ENCODE data around the gene UBL3. TPM values are rescaled to one million over a fixed set of nuclear protein-coding genes. Genes with fewer than 3 reads are reported as not detected.

UBL3 gene, protein sequence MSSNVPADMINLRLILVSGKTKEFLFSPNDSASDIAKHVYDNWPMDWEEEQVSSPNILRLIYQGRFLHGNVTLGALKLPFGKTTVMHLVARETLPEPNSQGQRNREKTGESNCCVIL
- 10 to 100 TPM; 40.4 to 58.1 (median 43.6) TPM for total RNA-seq
- long read RNA-seq, donor 1, full-length matches to known transcripts = 108 of 115 reads
- long read RNA-seq, donor 1, partial matches to known transcripts = 6 of 115 reads
- long read RNA-seq, donor 1, other reads (novel, unspliced or antisense) = 1 of 115 reads
- long read RNA-seq, donor 2, full-length matches to known transcripts = 32 of 34 reads
- long read RNA-seq, donor 2, partial matches to known transcripts = 2 of 34 reads
- long read RNA-seq, donor 2, other reads (novel, unspliced or antisense) = 0 of 34 reads

DNA sequence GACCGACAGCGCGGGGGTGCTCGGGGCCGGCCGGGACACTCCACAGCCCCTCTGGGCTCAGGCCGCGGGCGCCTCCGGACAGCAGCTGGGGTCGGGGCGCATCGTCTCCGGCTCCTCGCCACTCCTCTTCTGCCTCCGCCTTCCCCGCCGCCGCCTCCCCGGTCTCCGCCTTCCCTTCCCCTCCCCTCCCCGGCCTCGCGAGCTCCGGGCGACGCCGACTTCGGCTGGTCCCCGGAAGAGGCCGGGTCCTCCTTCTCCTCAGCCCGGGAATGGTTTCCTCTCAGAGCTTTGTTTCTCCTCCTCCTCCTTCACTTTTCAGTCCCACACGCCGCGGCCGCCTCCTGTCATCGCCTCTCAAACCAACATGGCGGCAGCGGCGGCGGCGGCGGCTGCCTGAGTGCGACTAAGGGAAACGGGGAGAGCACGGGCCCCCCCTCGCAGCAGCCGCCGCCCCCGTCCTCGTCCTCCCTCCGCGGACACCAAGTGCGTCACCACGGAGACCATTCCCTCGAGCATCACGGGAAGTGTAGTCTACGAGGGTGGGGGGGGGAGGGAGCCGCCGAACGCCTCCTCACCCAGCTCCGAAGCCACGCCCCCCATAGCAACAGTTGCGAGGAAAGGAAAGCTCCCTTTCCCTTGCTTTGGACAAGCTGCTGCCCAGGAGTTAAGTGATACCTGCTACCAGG, at the start of gene UBL3:
UBL3 (minus strand) TSS at position 405 of the 686 bp plus-strand sequence. CDS start 1,079 bp downstream, outside the sequence.
- Histone ChIP-seq H3K4me3 (peak within 1 kb of the TSS; percentile 90), H3K4me1 (ENCODE audit: low read depth) (peaks cover 16% of the 10 kb centered on the region), H3K9me3 (no peaks in the 10 kb centered on the region), H3K36me3 (ENCODE audit: low read depth) (no peaks in the 10 kb centered on the region)
- ATAC-seq = peak; percentile 95
- intact Hi-C loops (cut with DNase I, micrococcal nuclease) = no loop called here
- TF ChIP-seq, protein P1, sequence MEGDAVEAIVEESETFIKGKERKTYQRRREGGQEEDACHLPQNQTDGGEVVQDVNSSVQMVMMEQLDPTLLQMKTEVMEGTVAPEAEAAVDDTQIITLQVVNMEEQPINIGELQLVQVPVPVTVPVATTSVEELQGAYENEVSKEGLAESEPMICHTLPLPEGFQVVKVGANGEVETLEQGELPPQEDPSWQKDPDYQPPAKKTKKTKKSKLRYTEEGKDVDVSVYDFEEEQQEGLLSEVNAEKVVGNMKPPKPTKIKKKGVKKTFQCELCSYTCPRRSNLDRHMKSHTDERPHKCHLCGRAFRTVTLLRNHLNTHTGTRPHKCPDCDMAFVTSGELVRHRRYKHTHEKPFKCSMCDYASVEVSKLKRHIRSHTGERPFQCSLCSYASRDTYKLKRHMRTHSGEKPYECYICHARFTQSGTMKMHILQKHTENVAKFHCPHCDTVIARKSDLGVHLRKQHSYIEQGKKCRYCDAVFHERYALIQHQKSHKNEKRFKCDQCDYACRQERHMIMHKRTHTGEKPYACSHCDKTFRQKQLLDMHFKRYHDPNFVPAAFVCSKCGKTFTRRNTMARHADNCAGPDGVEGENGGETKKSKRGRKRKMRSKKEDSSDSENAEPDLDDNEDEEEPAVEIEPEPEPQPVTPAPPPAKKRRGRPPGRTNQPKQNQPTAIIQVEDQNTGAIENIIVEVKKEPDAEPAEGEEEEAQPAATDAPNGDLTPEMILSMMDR (IDR thresholded peaks at IDR 0.05) = no peak
- peak; percentile 96 to 99 (median 98) for DNase-seq

DNA sequence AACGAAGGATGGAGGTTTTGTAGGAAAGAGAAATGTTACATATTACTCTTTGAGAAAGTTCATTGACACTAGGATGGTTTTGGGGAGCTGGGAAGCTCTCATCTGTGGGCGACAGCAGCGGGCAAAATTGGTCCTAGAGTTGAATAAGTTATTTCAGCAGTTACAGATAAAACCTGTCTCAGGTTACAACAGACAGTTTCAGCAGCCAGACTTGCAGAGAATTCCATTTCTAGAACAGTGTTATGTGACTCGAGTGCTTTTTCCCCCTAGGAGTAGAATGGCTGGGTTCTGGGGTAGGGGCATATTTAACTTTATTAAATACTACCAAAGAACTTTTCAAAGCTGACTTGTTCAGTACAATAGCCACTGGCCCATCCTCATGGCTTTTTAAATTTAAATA, 46.7 kb upstream of the UBL3 start:
- intact Hi-C loops (cut with DNase I, micrococcal nuclease) = no loop called here
- no peaks in the 10 kb centered on the region for H3K36me3 ChIP-seq (ENCODE audit: low read depth)
- TF ChIP-seq, protein P1 (IDR thresholded peaks at IDR 0.05) = no peak
- no peaks in the 10 kb centered on the region for H3K9me3 ChIP-seq
- ATAC-seq = no peak
- DNase-seq = no peak
- H3K4me3 ChIP-seq = no peak overlapping the region
- peaks cover 8% of the 10 kb centered on the region for H3K4me1 ChIP-seq (ENCODE audit: low read depth)

DNA sequence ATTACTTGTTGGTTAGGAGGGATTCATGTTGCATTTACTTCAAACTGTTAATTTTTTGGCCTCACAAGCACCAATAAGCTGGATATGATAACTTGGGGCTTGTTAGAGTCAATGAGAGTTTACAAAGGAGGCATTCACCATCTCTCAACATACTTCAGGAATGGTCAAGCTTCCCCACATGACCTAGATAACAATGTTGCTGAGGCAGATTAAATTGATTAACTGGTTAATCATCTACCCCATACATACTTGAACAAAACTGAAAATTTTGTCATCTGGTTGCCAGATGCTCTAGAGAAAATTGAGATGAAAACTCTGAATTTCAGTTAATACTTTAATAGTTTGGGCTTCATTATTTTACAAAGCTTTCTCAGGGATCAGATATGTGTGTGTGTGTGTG, 43.0 kb upstream of the UBL3 start:
- no peaks in the 10 kb centered on the region for H3K4me1 ChIP-seq (ENCODE audit: low read depth)
- intact Hi-C loops (cut with DNase I, micrococcal nuclease) = no loop called here
- H3K36me3 ChIP-seq (ENCODE audit: low read depth) = no peaks in the 10 kb centered on the region
- no peaks in the 10 kb centered on the region for H3K9me3 ChIP-seq
- no peak overlapping the region for H3K4me3 ChIP-seq
- TF ChIP-seq, protein P1 (IDR thresholded peaks at IDR 0.05) = no peak
- DNase-seq (no peak), ATAC-seq (no peak)

DNA sequence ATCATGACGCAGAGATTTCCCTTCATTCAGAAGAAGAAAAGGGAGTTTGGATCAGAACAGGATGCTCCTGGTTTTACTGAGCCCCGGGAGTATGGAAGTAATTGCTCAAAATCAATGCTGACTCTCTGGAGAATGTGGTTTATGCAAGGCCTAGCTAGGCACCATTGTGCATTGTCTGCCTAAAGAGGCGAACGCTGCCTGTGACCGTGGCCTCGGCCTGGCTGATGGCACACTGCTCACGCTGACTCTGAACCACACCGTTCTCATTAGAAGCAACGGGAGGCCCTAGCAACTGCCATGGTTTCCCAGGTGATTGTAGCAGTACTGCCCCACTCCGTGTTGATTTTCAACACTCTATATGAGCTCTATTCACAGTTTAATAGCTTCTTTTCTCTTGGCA, 41.7 kb upstream of the UBL3 start:
- no peak overlapping the region for H3K4me3 ChIP-seq
- intact Hi-C loops (cut with DNase I, micrococcal nuclease) = no loop called here
- no peaks in the 10 kb centered on the region for H3K36me3 ChIP-seq (ENCODE audit: low read depth)
- no peaks in the 10 kb centered on the region for H3K4me1 ChIP-seq (ENCODE audit: low read depth)
- DNase-seq (no peak), ATAC-seq (no peak)
- no peaks in the 10 kb centered on the region for H3K9me3 ChIP-seq
- TF ChIP-seq, protein P1 (IDR thresholded peaks at IDR 0.05) = no peak

DNA sequence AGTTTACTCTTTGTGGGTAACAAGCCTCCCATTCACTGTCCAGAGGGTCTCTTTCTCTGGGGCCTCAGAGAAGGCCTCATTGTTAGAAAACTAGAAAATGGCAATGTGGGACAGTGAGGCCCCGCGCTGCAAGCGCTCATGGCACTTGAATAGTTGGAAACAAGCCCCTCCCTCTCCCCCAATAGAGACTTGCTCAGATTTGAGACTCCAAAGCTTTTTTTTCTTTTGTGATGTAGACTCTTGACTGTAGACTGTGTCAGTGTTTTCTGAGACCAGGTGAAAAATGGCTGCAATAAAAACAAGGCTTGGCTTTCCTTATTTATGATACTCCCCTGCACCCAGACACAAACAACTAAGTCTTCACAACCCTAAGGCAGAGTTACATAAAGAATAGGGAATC, 38.7 kb upstream of the UBL3 start:
- DNase-seq (no peak), ATAC-seq (no peak)
- intact Hi-C loops (cut with DNase I, micrococcal nuclease) = no loop called here

More for the DNA sequence above, 38.7 kb upstream of the UBL3 start:
- Histone ChIP-seq H3K36me3 (ENCODE audit: low read depth) (no peaks in the 10 kb centered on the region), H3K9me3 (no peaks in the 10 kb centered on the region), H3K4me1 (ENCODE audit: low read depth) (no peaks in the 10 kb centered on the region), H3K4me3 (no peak overlapping the region)
- TF ChIP-seq, protein P1 (IDR thresholded peaks at IDR 0.05) = no peak

All from mucosa of descending colon (tissue), 3 donors.